Measurements from ENCODE around the gene BRD2. TPM values are rescaled to one million over a fixed set of nuclear protein-coding genes. Genes with fewer than 3 reads are reported as not detected.

The BRD2 gene
- total RNA-seq, 3 donors from 2014 or later: 338 to 358 (median 348) TPM

Other genes with a start within 250 kb of the BRD2 start
- gene HLA-DQA2, start 227.2 kb upstream of the BRD2 start, total RNA-seq: under 1 TPM in 2 of 3 donors, not detected in 1; 0.41 to 0.50 TPM
- gene HLA-DQB2, start 205.1 kb upstream of the BRD2 start, total RNA-seq: under 1 TPM in 2 of 3 donors, not detected in 1; 0.56 to 0.82 TPM
- gene HLA-DOB, start 151.6 kb upstream of the BRD2 start, total RNA-seq: 1 to 10 TPM in 2 of 3 donors, under 1 TPM in 1; 0.82 to 2.0 (median 1.2) TPM
- 100 to 1,000 TPM; 288 to 334 (median 305) TPM for gene TAP2, start 129.9 kb upstream of the BRD2 start, total RNA-seq
- 100 to 1,000 TPM; 327 to 343 (median 337) TPM for gene PSMB8, start 124.5 kb upstream of the BRD2 start, total RNA-seq
- 100 to 1,000 TPM; 457 to 505 (median 503) TPM for gene TAP1, start 114.9 kb upstream of the BRD2 start, total RNA-seq
- gene PSMB9, start 114.4 kb upstream of the BRD2 start, total RNA-seq: 100 to 1,000 TPM; 208 to 241 (median 210) TPM
- 1 to 10 TPM in 2 of 3 donors, under 1 TPM in 1; 0.46 to 1.6 (median 1.4) TPM for gene HLA-DMB, start 27.6 kb upstream of the BRD2 start, total RNA-seq
- gene HLA-DMA, start 15.5 kb upstream of the BRD2 start, total RNA-seq: 1 to 10 TPM; 4.3 to 6.4 (median 5.5) TPM
- 1 to 10 TPM; 2.0 to 2.1 (median 2.1) TPM for gene HLA-DOA, start 41.0 kb downstream of the BRD2 start, total RNA-seq
- gene HLA-DPA1, start 105.1 kb downstream of the BRD2 start, total RNA-seq: 10 to 100 TPM; 18.0 to 31.5 (median 19.8) TPM
- 1 to 10 TPM; 6.0 to 9.8 (median 6.3) TPM for gene HLA-DPB1, start 107.4 kb downstream of the BRD2 start, total RNA-seq
- gene COL11A2, start 223.9 kb downstream of the BRD2 start, total RNA-seq: under 1 TPM; 0.48 to 0.98 (median 0.60) TPM
- gene RXRB, start 232.1 kb downstream of the BRD2 start, total RNA-seq: 10 to 100 TPM; 55.2 to 62.3 (median 60.8) TPM
- 10 to 100 TPM; 68.7 to 78.3 (median 72.1) TPM for gene SLC39A7, start 232.3 kb downstream of the BRD2 start, total RNA-seq
- 10 to 100 TPM; 11.7 to 20.1 (median 19.4) TPM for gene HSD17B8, start 236.1 kb downstream of the BRD2 start, total RNA-seq
- 10 to 100 TPM; 64.7 to 66.5 (median 66.3) TPM for gene RING1, start 239.9 kb downstream of the BRD2 start, total RNA-seq

Data from activated T-cell treated with anti-CD3 and anti-CD28 coated beads, Interleukin-2, amount 50 U/mL, for 4 hours (primary cell).